SJCRH30 (cell line): ENCODE results near the gene TMEM245. TPM values are rescaled to one million over a fixed set of nuclear protein-coding genes. Genes with fewer than 3 reads are reported as not detected.
A peak's percentile ranks its signal among the peaks of the same experiment; 100 is the strongest.

Experiments used
- DNase-seq, 2 experiments: peaks; one replicate each; pipeline ENCODE4 v3.0.0-alpha.2; 2015 to 2020
- H3K27ac ChIP-seq: fragments of 250-450 bp; sonication (Bioruptor Pico); 2 replicates; pipeline ENCODE4 v1.5.1; 2020; ENCODE audit warnings: mild to moderate bottlenecking, moderate library complexity
- H3K27me3 ChIP-seq: fragments of 250-450 bp; sonication (Bioruptor Pico); 2 replicates; pipeline ENCODE4 v1.5.1; 2020; ENCODE audit warnings: mild to moderate bottlenecking, moderate library complexity
- H3K36me3 ChIP-seq: fragments of 250-450 bp; sonication (Bioruptor Pico); 2 replicates; pipeline ENCODE4 v1.5.1; 2020; ENCODE audit warnings: mild to moderate bottlenecking, moderate library complexity
- H3K4me1 ChIP-seq: fragments of 250-450 bp; sonication (Bioruptor Pico); 2 replicates; pipeline ENCODE4 v1.5.1; 2020; ENCODE audit warnings: mild to moderate bottlenecking, moderate library complexity
- H3K4me3 ChIP-seq: fragments of 250-450 bp; sonication (Bioruptor Pico); 2 replicates; pipeline ENCODE4 v1.5.1; 2020; ENCODE audit warnings: mild to moderate bottlenecking, moderate library complexity
- H3K9me3 ChIP-seq: fragments of 250-450 bp; sonication (Bioruptor Pico); replicated peaks from 2 replicates; pipeline ENCODE4 v1.5.1; 2020; ENCODE audit warnings: mild to moderate bottlenecking, moderate library complexity
- total RNA-seq: library from RNA; depleted of rRNA; stranded (reverse); fragments of >200 nt; shearing (Covaris generic); gene quantifications from 2 replicates; pipeline ENCODE4 v1.2.3, GENCODE V29; 2014; rRNA removed

The TMEM245 gene
- total RNA-seq = 49.7 and 50.7 TPM in 2 replicates

- Histone ChIP-seq H3K27ac (peak within 1 kb of the TSS; percentile 51), H3K9me3 (no peaks in the 10 kb centered on the region)
- DNase-seq = peak; percentile 99
These were observed at the start of gene TMEM245 for GRCh38 chr9:109119439-109120203. Gene TMEM245 (minus strand): TSS chr9:109119947. CDS start chr9:109119913, 34 bp downstream.

GRCh38 chr9:109168170-109168569 lies 48.4 kb upstream of the TMEM245 start:
- no peaks in the 10 kb centered on the region; the same call in 1 of the 2 replicates for H3K9me3 ChIP-seq
- H3K27me3 ChIP-seq = no peaks in the 10 kb centered on the region
- no peak overlapping the region for H3K4me3 ChIP-seq
- H3K4me1 ChIP-seq = peaks cover 12% of the 10 kb centered on the region
- no peak overlapping the region for H3K27ac ChIP-seq
- no peak for DNase-seq
- H3K36me3 ChIP-seq = no peaks in the 10 kb centered on the region

More at GRCh38 chr9:109119439-109120203, at the start of gene TMEM245:
- no peaks in the 10 kb centered on the region for H3K27me3 ChIP-seq
- H3K4me1 ChIP-seq = peaks cover 12% of the 10 kb centered on the region
- peaks cover 7% of the 10 kb centered on the region for H3K36me3 ChIP-seq
- peak within 1 kb of the TSS; percentile 74 for H3K4me3 ChIP-seq

- Histone ChIP-seq H3K4me3 (no peak overlapping the region), H3K9me3 (no peaks in the 10 kb centered on the region; the same call in 1 of the 2 replicates)
- no peak for DNase-seq
These were observed 48.0 kb upstream of the TMEM245 start for GRCh38 chr9:109167716-109168115.

GRCh38 chr9:109166771-109167601 lies 47.2 kb upstream of the TMEM245 start, which contains the start of gene FRRS1L:
Gene FRRS1L (minus strand): TSS chr9:109167249. CDS start chr9:109167138, 111 bp downstream.
- Histone ChIP-seq H3K36me3 (no peaks in the 10 kb centered on the region), H3K27ac (no peak within 1 kb of the TSS), H3K9me3 (no peaks in the 10 kb centered on the region; the same call in 1 of the 2 replicates), H3K4me1 (peaks cover 9% of the 10 kb centered on the region), H3K4me3 (no peak within 1 kb of the TSS), H3K27me3 (no peaks in the 10 kb centered on the region)
- DNase-seq = no peak

More at GRCh38 chr9:109167716-109168115, 48.0 kb upstream of the TMEM245 start:
- no peak overlapping the region for H3K27ac ChIP-seq
- H3K36me3 ChIP-seq = no peaks in the 10 kb centered on the region
- H3K27me3 ChIP-seq = no peaks in the 10 kb centered on the region
- peaks cover 12% of the 10 kb centered on the region for H3K4me1 ChIP-seq

GRCh38 chr9:109166171-109166770 lies 46.5 kb upstream of the TMEM245 start:
- Histone ChIP-seq H3K9me3 (no peaks in the 10 kb centered on the region; the same call in 1 of the 2 replicates), H3K4me1 (peaks cover 2% of the 10 kb centered on the region; the same call in 1 of the 2 replicates), H3K27ac (no peak overlapping the region), H3K27me3 (no peaks in the 10 kb centered on the region), H3K36me3 (no peaks in the 10 kb centered on the region), H3K4me3 (no peak overlapping the region)
- DNase-seq = no peak

- H3K4me3 ChIP-seq = no peak overlapping the region
- H3K36me3 ChIP-seq = no peaks in the 10 kb centered on the region
- H3K27ac ChIP-seq = no peak overlapping the region
- no peak for DNase-seq
- H3K9me3 ChIP-seq = no peaks in the 10 kb centered on the region
- H3K27me3 ChIP-seq = no peaks in the 10 kb centered on the region
- H3K4me1 ChIP-seq = no peaks in the 10 kb centered on the region
These were observed 44.3 kb upstream of the TMEM245 start for GRCh38 chr9:109164042-109164441.

- H3K27ac ChIP-seq = no peak overlapping the region
- no peak overlapping the region for H3K4me3 ChIP-seq
- H3K9me3 ChIP-seq = no peaks in the 10 kb centered on the region
- DNase-seq = no peak
- no peaks in the 10 kb centered on the region for H3K36me3 ChIP-seq
- no peaks in the 10 kb centered on the region for H3K4me1 ChIP-seq
- no peaks in the 10 kb centered on the region for H3K27me3 ChIP-seq
These were observed 43.4 kb upstream of the TMEM245 start for GRCh38 chr9:109163194-109163593.

GRCh38 chr9:109162677-109163076 lies 42.9 kb upstream of the TMEM245 start:
- no peak overlapping the region for H3K27ac ChIP-seq
- no peaks in the 10 kb centered on the region for H3K4me1 ChIP-seq
- H3K4me3 ChIP-seq = no peak overlapping the region
- no peaks in the 10 kb centered on the region for H3K9me3 ChIP-seq
- DNase-seq = no peak
- H3K36me3 ChIP-seq = no peaks in the 10 kb centered on the region
- H3K27me3 ChIP-seq = no peaks in the 10 kb centered on the region

GRCh38 chr9:109161471-109161870 lies 41.7 kb upstream of the TMEM245 start:
- no peaks in the 10 kb centered on the region for H3K27me3 ChIP-seq
- H3K4me1 ChIP-seq = no peaks in the 10 kb centered on the region
- H3K9me3 ChIP-seq = no peaks in the 10 kb centered on the region
- no peak overlapping the region for H3K4me3 ChIP-seq
- no peak for DNase-seq
- H3K36me3 ChIP-seq = no peaks in the 10 kb centered on the region
- no peak overlapping the region for H3K27ac ChIP-seq

- Histone ChIP-seq H3K9me3 (no peaks in the 10 kb centered on the region), H3K4me1 (no peaks in the 10 kb centered on the region), H3K36me3 (no peaks in the 10 kb centered on the region), H3K4me3 (no peak overlapping the region), H3K27ac (no peak overlapping the region), H3K27me3 (no peaks in the 10 kb centered on the region)
- no peak for DNase-seq
These were observed 39.8 kb upstream of the TMEM245 start for GRCh38 chr9:109159583-109159982.

- Histone ChIP-seq H3K9me3 (no peaks in the 10 kb centered on the region; the same call in 1 of the 2 replicates), H3K4me1 (no peaks in the 10 kb centered on the region)
These were observed 38.9 kb upstream of the TMEM245 start for GRCh38 chr9:109158651-109159050.

GRCh38 chr9:109156708-109157107 lies 37.0 kb upstream of the TMEM245 start:
- Histone ChIP-seq H3K27me3 (no peaks in the 10 kb centered on the region), H3K9me3 (peaks cover 9% of the 10 kb centered on the region; the same call in 1 of the 2 replicates), H3K36me3 (no peaks in the 10 kb centered on the region), H3K27ac (no peak overlapping the region), H3K4me3 (no peak overlapping the region), H3K4me1 (no peaks in the 10 kb centered on the region)
- DNase-seq = no peak

More at GRCh38 chr9:109158651-109159050, 38.9 kb upstream of the TMEM245 start:
- no peak overlapping the region for H3K4me3 ChIP-seq
- no peaks in the 10 kb centered on the region for H3K27me3 ChIP-seq
- no peaks in the 10 kb centered on the region for H3K36me3 ChIP-seq
- DNase-seq = no peak
- H3K27ac ChIP-seq = no peak overlapping the region

GRCh38 chr9:109150925-109151545 lies 31.3 kb upstream of the TMEM245 start:
- no peak overlapping the region for H3K27ac ChIP-seq
- no peaks in the 10 kb centered on the region for H3K27me3 ChIP-seq
- H3K4me3 ChIP-seq = no peak overlapping the region
- no peaks in the 10 kb centered on the region for H3K4me1 ChIP-seq
- DNase-seq = no peak
- H3K36me3 ChIP-seq = no peaks in the 10 kb centered on the region
- H3K9me3 ChIP-seq = peaks cover 9% of the 10 kb centered on the region; the same call in 1 of the 2 replicates

GRCh38 chr9:109149722-109150121 lies 30.0 kb upstream of the TMEM245 start:
- H3K27ac ChIP-seq = no peak overlapping the region
- no peak overlapping the region for H3K4me3 ChIP-seq
- no peak for DNase-seq
- H3K9me3 ChIP-seq = peaks cover 9% of the 10 kb centered on the region; the same call in 1 of the 2 replicates
- no peaks in the 10 kb centered on the region for H3K27me3 ChIP-seq
- H3K4me1 ChIP-seq = no peaks in the 10 kb centered on the region
- H3K36me3 ChIP-seq = no peaks in the 10 kb centered on the region
